MM.1S (cell line): ENCODE results near the gene SERPINB12.

Experiments
- DNase-seq: peaks from one replicate; pipeline ENCODE4 v3.0.0-alpha.2; 2015
- H2AFZ ChIP-seq: fragments of 300-600 bp; sonication (generic); 2 replicates; pipeline ENCODE4 v1.6.0; 2016; ENCODE audit warnings: antibody characterized with exemption, low read length
- H3F3A ChIP-seq: fragments of 300-600 bp; sonication (generic); 2 replicates; pipeline ENCODE4 v1.6.1; 2016; ENCODE audit warnings: mild to moderate bottlenecking, antibody characterized with exemption, low read length, moderate library complexity, mixed read lengths; ENCODE audit not compliant: insufficient read depth
- H3K27ac ChIP-seq: fragments of 300-600 bp; sonication (generic); 2 replicates; pipeline ENCODE4 v1.5.1; 2016; ENCODE audit warnings: mild to moderate bottlenecking, low read length
- H3K27me3 ChIP-seq: fragments of 300-600 bp; sonication (generic); replicated peaks from 2 replicates; pipeline ENCODE4 v1.6.0; 2016; ENCODE audit warnings: low read length; ENCODE audit not compliant: insufficient read depth
- H3K36me3 ChIP-seq: fragments of 300-600 bp; sonication (generic); replicated peaks from 2 replicates; pipeline ENCODE4 v1.6.1; 2016; ENCODE audit warnings: mild to moderate bottlenecking, low read length, mixed read lengths; ENCODE audit not compliant: insufficient read depth
- H3K4me1 ChIP-seq: fragments of 300-600 bp; sonication (generic); 2 replicates; pipeline ENCODE4 v1.6.1; 2016; ENCODE audit warnings: low read length, mixed read lengths
- H3K4me2 ChIP-seq: fragments of 300-600 bp; sonication (generic); 2 replicates; pipeline ENCODE4 v1.6.0; 2016; ENCODE audit warnings: low read depth, low read length
- H3K4me3 ChIP-seq: fragments of 300-600 bp; sonication (generic); 2 replicates; pipeline ENCODE4 v1.5.1; 2016; ENCODE audit warnings: low read length, mixed read lengths
- H3K79me2 ChIP-seq: fragments of 300-600 bp; sonication (generic); 2 replicates; pipeline ENCODE4 v1.6.1; 2016; ENCODE audit warnings: mixed run types, low read length, mixed read lengths
- H3K9ac ChIP-seq: fragments of 300-600 bp; sonication (generic); 2 replicates; pipeline ENCODE4 v1.6.1; 2016; ENCODE audit warnings: low read length, mixed read lengths
- H3K9me2 ChIP-seq: fragments of 300-600 bp; sonication (generic); replicated peaks from 2 replicates; pipeline ENCODE4 v1.6.1; 2016; ENCODE audit warnings: mild to moderate bottlenecking, low read length, mixed read lengths; ENCODE audit not compliant: insufficient read depth
- H3K9me3 ChIP-seq: fragments of 300-600 bp; sonication (generic); replicated peaks from 2 replicates; pipeline ENCODE4 v1.6.1; 2016; ENCODE audit warnings: mild to moderate bottlenecking, low read length, mixed read lengths; ENCODE audit not compliant: insufficient read depth
- H4K20me1 ChIP-seq: fragments of 300-600 bp; sonication (generic); 2 replicates; pipeline ENCODE4 v1.6.1; 2016; ENCODE audit warnings: mild to moderate bottlenecking, low read length, moderate library complexity, mixed read lengths; ENCODE audit not compliant: insufficient read depth
- CTCF ChIP-seq: fragments of 300-600 bp; sonication (generic); IDR thresholded peaks from 2 replicates; pipeline ENCODE4 v1.5.1; 2016; ENCODE audit warnings: antibody characterized with exemption, low read length, mixed read lengths
- EZH2 ChIP-seq: fragments of 300-600 bp; sonication (generic); optimal IDR thresholded peaks from 2 replicates; pipeline ENCODE3; 2017; ENCODE audit warnings: low read depth, mild to moderate bottlenecking, antibody characterized with exemption, low read length, mixed read lengths
- EZH2phosphoT487 ChIP-seq: fragments of 300-600 bp; sonication (generic); IDR thresholded peaks from 2 replicates; pipeline ENCODE4 v1.6.1; 2018; ENCODE audit warnings: antibody characterized with exemption, low read length

Gene SERPINB12

GRCh38 chr18:63505566-63506335 lies 36.4 kb upstream of the SERPINB12 start:
- no peaks in the 10 kb centered on the region for H3K9me3 ChIP-seq
- peak; percentile 30 for DNase-seq
- no peak overlapping the region for H2AFZ ChIP-seq
- TF ChIP-seq CTCF (peak; percentile 67), EZH2phosphoT487 (no peak)
- no peaks in the 10 kb centered on the region for H3K36me3 ChIP-seq
- H3K9me2 ChIP-seq, result no peaks in the 10 kb centered on the region
- H3K9ac ChIP-seq, result no peak overlapping the region
- H3K79me2 ChIP-seq, result no peaks in the 10 kb centered on the region
- H3K4me3 ChIP-seq, result no peak overlapping the region
- no peaks in the 10 kb centered on the region for H3F3A ChIP-seq
- no peaks in the 10 kb centered on the region for H3K27me3 ChIP-seq
- no peak overlapping the region for H3K4me2 ChIP-seq
- H3K27ac ChIP-seq, result no peak overlapping the region
- no peaks in the 10 kb centered on the region for H3K4me1 ChIP-seq
- H4K20me1 ChIP-seq, result no peaks in the 10 kb centered on the region

GRCh38 chr18:63506336-63506646 lies 35.9 kb upstream of the SERPINB12 start:
- Histone ChIP-seq H3K9ac (no peak overlapping the region), H3K9me3 (no peaks in the 10 kb centered on the region), H4K20me1 (no peaks in the 10 kb centered on the region), H3K4me3 (no peak overlapping the region), H3K27me3 (no peaks in the 10 kb centered on the region), H3K27ac (no peak overlapping the region), H3K4me1 (no peaks in the 10 kb centered on the region), H3K36me3 (no peaks in the 10 kb centered on the region), H3K4me2 (no peak overlapping the region), H3F3A (no peaks in the 10 kb centered on the region), H3K9me2 (no peaks in the 10 kb centered on the region), H3K79me2 (no peaks in the 10 kb centered on the region), H2AFZ (no peak overlapping the region)
- DNase-seq, result no peak
- no peak for TF ChIP-seq EZH2
- no peak for TF ChIP-seq CTCF
- no peak for TF ChIP-seq EZH2phosphoT487

- H3K9me2 ChIP-seq, result no peaks in the 10 kb centered on the region
- H3K27me3 ChIP-seq, result no peaks in the 10 kb centered on the region
- no peaks in the 10 kb centered on the region for H3K36me3 ChIP-seq
- H3K4me3 ChIP-seq, result no peak overlapping the region
- no peak overlapping the region for H3K9ac ChIP-seq
- no peaks in the 10 kb centered on the region for H3K9me3 ChIP-seq
- H4K20me1 ChIP-seq, result no peaks in the 10 kb centered on the region
- H3K79me2 ChIP-seq, result no peaks in the 10 kb centered on the region
- H2AFZ ChIP-seq, result no peak overlapping the region
- H3K27ac ChIP-seq, result no peak overlapping the region
- TF ChIP-seq EZH2, result no peak
- no peak for TF ChIP-seq EZH2phosphoT487
- no peak for TF ChIP-seq CTCF
- no peak overlapping the region for H3K4me2 ChIP-seq
- no peaks in the 10 kb centered on the region for H3F3A ChIP-seq
- DNase-seq, result no peak
- no peaks in the 10 kb centered on the region for H3K4me1 ChIP-seq
Measured at GRCh38 chr18:63508596-63508995, 33.6 kb upstream of the SERPINB12 start.
